NB4 (cell line): ENCODE results near the gene CTXND1.

Experiments used
- DNase-seq: peaks from one replicate; pipeline ENCODE4 v3.0.0; 2010; ENCODE audit warnings: low read depth
- H3K4me3 ChIP-seq: one replicate; pipeline ENCODE4 v1.5.1; 2011; ENCODE audit warnings: mild to moderate bottlenecking, low read depth, low read length, moderate library complexity
- CTCF ChIP-seq: IDR thresholded peaks from one replicate; pipeline ENCODE4 v1.5.1; 2012; ENCODE audit warnings: low read depth, low read length
- MAX ChIP-seq: IDR thresholded peaks from 2 replicates; pipeline ENCODE4 v1.6.1; 2011; ENCODE audit warnings: low read depth, low read length
- MYC ChIP-seq: IDR thresholded peaks from 2 replicates; pipeline ENCODE4 v1.6.1; 2011; ENCODE audit warnings: low read depth, low read length
- POLR2A ChIP-seq: IDR thresholded peaks from 2 replicates; pipeline ENCODE4 v1.6.1; 2011; ENCODE audit warnings: mild to moderate bottlenecking; ENCODE audit not compliant: insufficient read length; ENCODE audit errors: extremely low read depth

The CTXND1 gene

GRCh38 chr15:80194186-80194585 lies 57.8 kb downstream of the CTXND1 start:
- TF ChIP-seq CTCF: no peak
- no peak for TF ChIP-seq MYC
- no peak for DNase-seq
- H3K4me3 ChIP-seq: no peak overlapping the region

GRCh38 chr15:80191897-80192595 lies 60.0 kb downstream of the CTXND1 start:
- no peak for DNase-seq
- TF ChIP-seq MAX (no peak), POLR2A (no peak), CTCF (no peak), MYC (no peak)
- no peak overlapping the region for H3K4me3 ChIP-seq

GRCh38 chr15:80191198-80191597 lies 60.8 kb downstream of the CTXND1 start:
- no peak overlapping the region for H3K4me3 ChIP-seq
- TF ChIP-seq POLR2A (no peak), MAX (no peak), CTCF (no peak), MYC (no peak)
- no peak for DNase-seq

- H3K4me3 ChIP-seq: no peak overlapping the region
- no peak for DNase-seq
- TF ChIP-seq POLR2A: no peak
- TF ChIP-seq MYC: no peak
- TF ChIP-seq CTCF: no peak
- no peak for TF ChIP-seq MAX
Observed at GRCh38 chr15:80188251-80188650, 63.8 kb downstream of the CTXND1 start.

- no peak overlapping the region for H3K4me3 ChIP-seq
- TF ChIP-seq POLR2A (no peak), MYC (no peak), CTCF (no peak), MAX (no peak)
- no peak for DNase-seq
Observed at GRCh38 chr15:80186597-80186996, 65.4 kb downstream of the CTXND1 start.

GRCh38 chr15:80186066-80186465 lies 65.9 kb downstream of the CTXND1 start:
- DNase-seq: no peak
- H3K4me3 ChIP-seq: no peak overlapping the region
- no peak for TF ChIP-seq MYC
- no peak for TF ChIP-seq MAX
- TF ChIP-seq CTCF: no peak
